Nephron progenitor cell (in vitro differentiated cells): ENCODE results near the gene FUT8.

Experiments
- DNase-seq: peaks from one replicate; pipeline ENCODE4 v3.0.0; 2021
- H3K27ac Mint-ChIP-seq: 2 replicates; pipeline ENCODE4 v1.8.0; 2021; ENCODE audit warnings: mild to moderate bottlenecking, moderate library complexity, mixed read lengths
- H3K27me3 Mint-ChIP-seq: 2 replicates; pipeline ENCODE4 v1.8.0; 2021; ENCODE audit warnings: mild to moderate bottlenecking, low read depth, mixed read lengths; ENCODE audit not compliant: poor library complexity
- H3K36me3 Mint-ChIP-seq: 2 replicates; pipeline ENCODE4 v1.8.0; 2021; ENCODE audit warnings: low read depth, mixed read lengths
- H3K4me1 Mint-ChIP-seq: 2 replicates; pipeline ENCODE4 v1.8.0; 2021; ENCODE audit warnings: mixed read lengths
- H3K4me3 Mint-ChIP-seq: 2 replicates; pipeline ENCODE4 v1.8.0; 2021; ENCODE audit warnings: mild to moderate bottlenecking, moderate library complexity, mixed read lengths
- H3K9me3 Mint-ChIP-seq: 2 replicates; pipeline ENCODE4 v1.8.0; 2021; ENCODE audit warnings: mild to moderate bottlenecking, moderate library complexity, mixed read lengths
- TF ChIP-seq, protein P1 (sequence below): fragments of 200-600 bp; sonication (generic); IDR thresholded peaks from 2 replicates; pipeline ENCODE4 v1.5.0; 2021; ENCODE audit warnings: antibody characterized with exemption

FUT8 gene

DNA sequence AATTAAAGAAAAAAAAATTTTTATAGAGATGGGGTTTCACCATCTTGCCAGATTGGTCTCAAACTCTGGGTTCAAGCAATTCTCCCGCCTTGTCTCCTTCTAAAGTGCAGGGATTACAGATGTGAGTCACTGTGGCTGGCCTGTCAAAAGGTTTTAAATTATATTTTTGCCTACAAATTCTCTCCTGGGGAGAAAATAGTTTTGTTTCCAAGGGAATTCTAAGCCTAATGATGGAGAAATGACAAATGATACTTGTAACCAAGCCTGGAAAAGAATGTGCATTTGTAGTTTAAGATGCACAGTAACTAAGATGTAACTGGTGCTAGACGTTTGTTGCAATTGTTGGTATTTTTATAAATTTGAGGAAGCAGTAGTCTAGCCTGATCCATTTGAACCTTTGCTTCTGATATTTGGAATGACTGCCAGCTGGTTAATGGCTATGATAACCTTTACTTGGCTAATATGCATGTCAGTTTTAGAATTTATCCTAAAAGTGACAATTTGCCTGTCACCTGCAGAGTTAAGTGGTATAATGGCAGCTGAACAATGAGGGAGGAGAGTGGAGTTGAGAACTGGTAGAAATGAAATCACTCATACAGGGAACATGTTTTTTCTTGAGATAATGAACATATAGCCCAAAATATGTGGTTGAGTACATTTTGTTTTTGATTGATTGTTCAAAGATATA is 148.0 kb downstream of the FUT8 start:
- Mint-ChIP-seq H3K4me1 (no peaks in the 10 kb centered on the region), H3K36me3 (peaks cover 4% of the 10 kb centered on the region), H3K27ac (no peak overlapping the region), H3K4me3 (no peak overlapping the region), H3K27me3 (no peaks in the 10 kb centered on the region), H3K9me3 (no peaks in the 10 kb centered on the region)
- TF ChIP-seq, protein P1, sequence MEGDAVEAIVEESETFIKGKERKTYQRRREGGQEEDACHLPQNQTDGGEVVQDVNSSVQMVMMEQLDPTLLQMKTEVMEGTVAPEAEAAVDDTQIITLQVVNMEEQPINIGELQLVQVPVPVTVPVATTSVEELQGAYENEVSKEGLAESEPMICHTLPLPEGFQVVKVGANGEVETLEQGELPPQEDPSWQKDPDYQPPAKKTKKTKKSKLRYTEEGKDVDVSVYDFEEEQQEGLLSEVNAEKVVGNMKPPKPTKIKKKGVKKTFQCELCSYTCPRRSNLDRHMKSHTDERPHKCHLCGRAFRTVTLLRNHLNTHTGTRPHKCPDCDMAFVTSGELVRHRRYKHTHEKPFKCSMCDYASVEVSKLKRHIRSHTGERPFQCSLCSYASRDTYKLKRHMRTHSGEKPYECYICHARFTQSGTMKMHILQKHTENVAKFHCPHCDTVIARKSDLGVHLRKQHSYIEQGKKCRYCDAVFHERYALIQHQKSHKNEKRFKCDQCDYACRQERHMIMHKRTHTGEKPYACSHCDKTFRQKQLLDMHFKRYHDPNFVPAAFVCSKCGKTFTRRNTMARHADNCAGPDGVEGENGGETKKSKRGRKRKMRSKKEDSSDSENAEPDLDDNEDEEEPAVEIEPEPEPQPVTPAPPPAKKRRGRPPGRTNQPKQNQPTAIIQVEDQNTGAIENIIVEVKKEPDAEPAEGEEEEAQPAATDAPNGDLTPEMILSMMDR, result no peak
- no peak for DNase-seq

DNA sequence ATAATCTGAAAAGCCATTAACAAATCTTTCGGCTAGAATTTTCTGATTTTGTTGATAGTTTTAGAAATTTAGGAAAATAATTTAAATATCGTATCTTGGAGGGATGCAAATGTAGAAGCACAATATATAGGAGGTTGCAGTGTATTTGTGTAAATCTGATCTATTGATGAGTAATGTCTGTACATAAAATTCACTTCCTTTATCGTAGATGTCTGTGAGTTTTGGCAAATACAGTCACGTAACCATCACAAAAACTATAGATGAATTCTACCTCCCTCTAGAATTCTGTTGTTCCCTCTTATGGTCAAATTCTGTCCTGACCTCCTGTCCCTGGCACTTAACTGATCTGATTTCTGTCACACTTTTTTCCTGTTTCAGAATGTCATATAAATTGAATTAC is 151.8 kb downstream of the FUT8 start:
- Mint-ChIP-seq H3K36me3 (peaks cover 4% of the 10 kb centered on the region), H3K27me3 (no peaks in the 10 kb centered on the region), H3K4me3 (no peak overlapping the region), H3K4me1 (no peaks in the 10 kb centered on the region), H3K9me3 (no peaks in the 10 kb centered on the region), H3K27ac (no peak overlapping the region)
- no peak for DNase-seq
- TF ChIP-seq, protein P1, result no peak

DNA sequence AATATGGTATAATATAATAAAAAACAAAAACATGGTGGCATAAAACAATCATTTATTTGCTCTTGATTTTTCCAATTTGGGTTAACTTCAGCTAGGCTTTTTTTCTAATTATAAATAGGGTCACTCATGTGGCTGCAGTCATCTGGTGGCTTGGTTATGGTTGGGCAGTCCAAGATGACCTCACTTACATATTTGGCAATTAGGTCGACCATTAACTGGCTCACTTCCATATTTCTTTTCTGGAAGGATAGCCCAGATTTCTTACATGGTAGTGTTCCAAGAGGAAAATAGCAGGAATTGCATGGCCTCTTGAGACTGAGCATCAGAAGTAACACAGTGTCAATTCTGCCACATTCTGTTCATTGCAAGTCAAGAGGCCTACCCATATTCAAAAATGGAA is 153.4 kb downstream of the FUT8 start:
- TF ChIP-seq, protein P1, result no peak
- no peaks in the 10 kb centered on the region for H3K27me3 Mint-ChIP-seq
- H3K4me1 Mint-ChIP-seq, result no peaks in the 10 kb centered on the region
- H3K4me3 Mint-ChIP-seq, result no peak overlapping the region
- no peak overlapping the region for H3K27ac Mint-ChIP-seq
- peaks cover 4% of the 10 kb centered on the region for H3K36me3 Mint-ChIP-seq
- DNase-seq, result no peak
- no peaks in the 10 kb centered on the region for H3K9me3 Mint-ChIP-seq

DNA sequence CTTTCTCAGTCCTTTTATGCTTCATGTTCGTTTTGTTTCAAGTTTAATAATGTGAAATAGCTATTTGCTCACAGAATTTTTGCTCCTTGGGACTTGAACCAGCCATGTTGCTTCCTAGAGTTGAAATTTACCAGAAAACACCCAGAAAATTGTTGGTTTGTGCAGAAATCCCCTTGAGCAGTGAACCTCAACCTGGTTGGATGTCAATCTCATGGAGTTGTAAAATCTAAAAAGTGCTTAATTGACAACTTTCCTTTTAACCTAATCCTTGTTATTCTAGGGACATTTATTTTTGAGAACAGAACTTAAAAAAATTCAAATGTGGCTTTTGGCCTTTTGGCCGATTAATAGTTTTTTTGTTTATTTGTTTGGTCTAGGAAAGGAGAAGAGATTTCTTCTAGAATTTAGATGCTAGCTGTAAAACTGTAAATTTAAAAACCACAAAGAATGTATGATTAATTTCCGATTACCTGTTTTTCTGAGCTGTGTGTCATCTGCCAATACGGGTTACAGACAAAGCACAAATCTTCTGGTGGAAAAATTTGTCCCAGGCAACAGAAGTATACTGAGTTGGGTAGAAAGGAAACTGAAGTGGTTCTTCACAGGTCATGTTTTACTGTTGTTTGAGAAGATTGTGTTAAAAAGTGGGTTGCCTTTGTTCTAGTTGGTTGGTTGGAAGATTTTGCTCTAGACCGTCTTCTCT is 154.4 kb downstream of the FUT8 start:
- DNase-seq, result no peak
- TF ChIP-seq, protein P1, result no peak
- no peaks in the 10 kb centered on the region for H3K9me3 Mint-ChIP-seq
- no peaks in the 10 kb centered on the region for H3K27me3 Mint-ChIP-seq
- no peaks in the 10 kb centered on the region for H3K4me1 Mint-ChIP-seq
- no peak overlapping the region for H3K4me3 Mint-ChIP-seq
- H3K27ac Mint-ChIP-seq, result no peak overlapping the region
- peaks cover 4% of the 10 kb centered on the region for H3K36me3 Mint-ChIP-seq

DNA sequence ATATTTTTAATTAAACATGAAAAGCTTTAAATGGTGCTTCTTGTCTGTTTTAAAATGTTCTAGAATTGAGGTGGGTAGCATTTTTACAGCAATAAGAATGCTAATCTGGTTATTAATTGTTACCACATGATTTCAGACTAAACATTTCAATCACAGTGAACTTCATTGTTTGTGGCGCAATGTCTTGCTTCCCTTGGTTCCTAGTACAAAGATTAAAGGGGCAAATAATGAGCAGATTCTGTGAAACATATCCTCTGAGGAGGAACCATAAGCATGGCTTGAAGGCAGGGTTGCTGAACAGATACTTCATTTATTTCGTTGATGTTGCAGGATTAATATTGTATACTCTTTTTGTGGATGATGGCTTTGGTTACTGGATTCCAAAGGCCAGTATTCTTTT is 162.1 kb downstream of the FUT8 start:
- Mint-ChIP-seq H3K9me3 (no peaks in the 10 kb centered on the region), H3K36me3 (no peaks in the 10 kb centered on the region), H3K27ac (no peak overlapping the region), H3K4me3 (no peak overlapping the region), H3K27me3 (no peaks in the 10 kb centered on the region), H3K4me1 (no peaks in the 10 kb centered on the region)
- no peak for DNase-seq
- TF ChIP-seq, protein P1, result no peak

DNA sequence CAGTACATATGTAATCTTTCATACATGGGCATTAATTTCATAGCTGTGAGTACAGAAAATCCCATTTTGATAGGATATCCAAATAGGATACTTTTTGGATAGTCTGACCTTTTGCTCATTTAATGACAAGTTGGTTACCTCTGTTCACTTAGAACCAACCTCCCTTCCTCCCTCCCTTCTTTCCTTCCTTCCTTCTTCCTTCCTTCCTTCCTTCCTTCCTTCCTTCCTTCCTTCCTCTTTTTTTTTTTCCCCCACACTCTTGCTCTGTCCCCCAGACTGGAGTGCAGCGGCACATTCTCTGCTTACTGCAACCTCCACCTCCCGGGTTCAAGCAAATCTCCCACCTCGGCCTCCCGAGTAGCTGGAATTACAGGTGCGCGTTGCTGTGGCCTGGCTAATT is 162.9 kb downstream of the FUT8 start:
- Mint-ChIP-seq H3K27me3 (no peaks in the 10 kb centered on the region), H3K27ac (no peak overlapping the region), H3K9me3 (no peaks in the 10 kb centered on the region), H3K4me1 (no peaks in the 10 kb centered on the region), H3K36me3 (no peaks in the 10 kb centered on the region), H3K4me3 (no peak overlapping the region)
- no peak for DNase-seq
- TF ChIP-seq, protein P1, result no peak
